AG04450 (cell line): Measurements from ENCODE around the gene SLC22A14. TPM values are rescaled to one million over a fixed set of nuclear protein-coding genes. Genes with fewer than 3 reads are reported as not detected.

Experiments used
- CTCF ChIA-PET: fragments of 300-600, 350-600 bp; formaldehyde crosslinking; extraction: SDS; loops from one replicate; lab custom pipeline; 2022; ENCODE audit warnings: antibody characterized with exemption, inconsistent platforms; lab: Charles Lee
- POLR2A ChIA-PET: fragments of 350-600 bp; formaldehyde crosslinking; extraction: SDS; loops from one replicate; lab custom pipeline; 2021; ENCODE audit warnings: antibody characterized with exemption, inconsistent platforms; lab: Yijun Ruan, JAX
- DNase-seq: peaks from one replicate; pipeline ENCODE4 v3.0.0-alpha.2; 2011; ENCODE audit warnings: low read depth, low spot score
- H3K27ac ChIP-seq: one replicate; pipeline ENCODE4 v1.5.1; 2012; ENCODE audit warnings: low read depth, low read length, control low read depth
- H3K27me3 ChIP-seq: one replicate; pipeline ENCODE4 v1.6.0; 2012; ENCODE audit warnings: low read length; ENCODE audit not compliant: control insufficient read depth, insufficient read depth
- H3K4me3 ChIP-seq: 2 replicates; pipeline ENCODE4 v1.5.1; 2011; ENCODE audit warnings: mild to moderate bottlenecking, low read depth, low read length, control low read depth
- H3K9me3 ChIP-seq: 2 replicates; pipeline ENCODE4 v1.5.1; 2012; ENCODE audit warnings: low read length; ENCODE audit not compliant: control insufficient read depth, insufficient read depth
- polyA plus RNA-seq: library from polyadenylated mRNA; depleted of rRNA; stranded (reverse); fragments of >200 nt; gene quantifications from 2 replicates; pipeline ENCODE4 v1.2.3, GENCODE V29; 2011
- TF ChIP-seq, protein P1 (sequence below): IDR thresholded peaks from 2 replicates; pipeline ENCODE4 v1.5.1; 2011; ENCODE audit warnings: low read depth, low read length, control low read depth, inconsistent platforms

SLC22A14 gene
- polyA plus RNA-seq, 1 experiment = not detected

DNA sequence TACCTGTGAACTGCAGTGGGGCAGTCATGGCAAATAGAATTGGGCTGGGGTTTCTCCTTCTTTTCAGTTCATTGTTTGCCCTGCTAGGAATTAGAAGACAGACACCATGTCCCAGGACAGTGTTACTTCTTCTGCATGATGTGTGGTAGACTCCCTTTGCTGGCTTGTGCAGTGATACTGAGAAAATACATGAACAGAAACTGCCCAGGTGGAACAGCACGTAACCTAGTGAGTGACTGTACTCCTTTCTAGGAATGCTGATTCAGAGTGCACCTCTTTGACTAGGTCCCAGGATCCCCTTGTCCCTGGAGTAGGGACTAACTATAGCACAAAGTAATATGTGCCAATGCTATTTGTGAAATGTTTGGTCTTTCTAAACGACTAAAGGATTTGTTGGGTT lies 27.2 kb upstream of the SLC22A14 start:
- TF ChIP-seq, protein P1, sequence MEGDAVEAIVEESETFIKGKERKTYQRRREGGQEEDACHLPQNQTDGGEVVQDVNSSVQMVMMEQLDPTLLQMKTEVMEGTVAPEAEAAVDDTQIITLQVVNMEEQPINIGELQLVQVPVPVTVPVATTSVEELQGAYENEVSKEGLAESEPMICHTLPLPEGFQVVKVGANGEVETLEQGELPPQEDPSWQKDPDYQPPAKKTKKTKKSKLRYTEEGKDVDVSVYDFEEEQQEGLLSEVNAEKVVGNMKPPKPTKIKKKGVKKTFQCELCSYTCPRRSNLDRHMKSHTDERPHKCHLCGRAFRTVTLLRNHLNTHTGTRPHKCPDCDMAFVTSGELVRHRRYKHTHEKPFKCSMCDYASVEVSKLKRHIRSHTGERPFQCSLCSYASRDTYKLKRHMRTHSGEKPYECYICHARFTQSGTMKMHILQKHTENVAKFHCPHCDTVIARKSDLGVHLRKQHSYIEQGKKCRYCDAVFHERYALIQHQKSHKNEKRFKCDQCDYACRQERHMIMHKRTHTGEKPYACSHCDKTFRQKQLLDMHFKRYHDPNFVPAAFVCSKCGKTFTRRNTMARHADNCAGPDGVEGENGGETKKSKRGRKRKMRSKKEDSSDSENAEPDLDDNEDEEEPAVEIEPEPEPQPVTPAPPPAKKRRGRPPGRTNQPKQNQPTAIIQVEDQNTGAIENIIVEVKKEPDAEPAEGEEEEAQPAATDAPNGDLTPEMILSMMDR = no peak
- ChIA-PET POLR2A (no interaction called here), CTCF (no interaction called here)
- Histone ChIP-seq H3K9me3 (no peaks in the 10 kb centered on the region), H3K27me3 (no peaks in the 10 kb centered on the region), H3K4me3 (no peak overlapping the region), H3K27ac (no peak overlapping the region)
- no peak for DNase-seq

DNA sequence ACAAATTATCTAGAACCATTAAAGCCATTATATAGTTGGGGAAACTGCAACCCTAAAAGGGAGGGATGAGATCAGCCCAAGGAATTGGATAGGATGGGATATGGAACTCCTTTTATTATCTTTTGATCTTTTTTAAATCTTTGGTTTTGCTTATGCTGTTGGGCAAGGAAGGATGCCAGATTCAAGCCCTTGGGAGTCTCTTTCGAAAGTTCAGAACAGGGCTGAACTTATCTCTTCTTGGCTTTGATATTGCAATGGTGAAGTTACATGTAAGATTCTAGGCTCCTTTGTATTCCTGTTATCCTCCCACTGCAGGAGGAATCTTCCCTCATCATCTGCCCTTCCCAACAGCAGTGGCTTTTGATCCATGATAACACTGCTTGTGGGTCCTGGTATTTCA lies 26.5 kb upstream of the SLC22A14 start:
- Histone ChIP-seq H3K9me3 (no peaks in the 10 kb centered on the region), H3K27me3 (no peaks in the 10 kb centered on the region), H3K4me3 (no peak overlapping the region), H3K27ac (no peak overlapping the region)
- ChIA-PET POLR2A (interaction anchor here (1.2 kb wide), 1 partner anchor 118 kb away, joined by 5 read pairs; the partner anchor contains the start of gene ACAA1), CTCF (interaction anchor here (1.4 kb wide), 1 partner anchor 9 kb away, joined by 4 read pairs; no protein-coding TSS in a partner anchor)
- DNase-seq = no peak
- TF ChIP-seq, protein P1 = no peak

DNA sequence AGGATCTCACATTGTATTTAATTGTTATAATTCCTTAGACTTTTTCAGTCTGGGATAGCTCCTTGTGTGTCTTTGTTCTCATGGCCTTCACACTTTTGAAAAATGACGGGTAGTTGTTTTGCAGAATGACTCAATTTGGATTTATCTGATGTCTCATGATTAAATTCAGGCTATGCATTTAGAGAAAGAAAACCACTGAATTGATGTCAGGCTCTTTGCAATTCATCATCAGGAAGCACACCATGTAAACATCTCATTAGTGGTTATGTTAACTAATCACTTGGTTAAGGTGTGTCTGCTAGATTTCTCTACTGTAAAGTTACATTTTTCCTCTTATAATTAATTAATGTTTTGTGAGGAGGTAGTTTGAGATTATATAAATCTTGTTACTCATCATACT lies 24.5 kb upstream of the SLC22A14 start:
- ChIA-PET CTCF (no interaction called here), POLR2A (no interaction called here)
- H3K27ac ChIP-seq = no peak overlapping the region
- no peak overlapping the region for H3K4me3 ChIP-seq
- TF ChIP-seq, protein P1 = no peak
- no peaks in the 10 kb centered on the region for H3K27me3 ChIP-seq
- DNase-seq = no peak
- no peaks in the 10 kb centered on the region for H3K9me3 ChIP-seq

DNA sequence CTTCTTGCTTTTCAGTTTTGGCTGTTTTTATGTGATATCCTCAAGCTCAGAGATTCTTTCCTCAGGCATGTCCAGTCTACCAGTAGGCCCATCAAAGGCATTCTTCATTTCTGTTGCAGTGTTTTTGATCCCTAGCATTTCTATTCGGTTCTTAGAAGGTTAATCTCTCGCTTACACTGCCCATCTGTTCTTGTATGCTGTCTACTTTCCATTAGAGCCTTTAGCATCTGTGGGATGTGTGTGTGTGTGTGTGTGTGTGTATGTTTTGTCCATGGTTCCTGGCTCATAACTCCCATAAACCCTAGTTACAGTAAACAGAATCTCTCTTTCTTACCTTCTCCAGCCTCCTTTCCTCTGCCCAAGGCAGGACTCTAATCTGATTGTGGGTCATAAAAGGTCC lies 21.6 kb upstream of the SLC22A14 start:
- Histone ChIP-seq H3K9me3 (no peaks in the 10 kb centered on the region), H3K27ac (no peak overlapping the region), H3K4me3 (no peak overlapping the region), H3K27me3 (no peaks in the 10 kb centered on the region)
- CTCF ChIA-PET = interaction anchor here (0.6 kb wide), 1 partner anchor 20 kb away, joined by 14 read pairs; no protein-coding TSS in a partner anchor
- POLR2A ChIA-PET = no interaction called here
- no peak for DNase-seq
- TF ChIP-seq, protein P1 = no peak

DNA sequence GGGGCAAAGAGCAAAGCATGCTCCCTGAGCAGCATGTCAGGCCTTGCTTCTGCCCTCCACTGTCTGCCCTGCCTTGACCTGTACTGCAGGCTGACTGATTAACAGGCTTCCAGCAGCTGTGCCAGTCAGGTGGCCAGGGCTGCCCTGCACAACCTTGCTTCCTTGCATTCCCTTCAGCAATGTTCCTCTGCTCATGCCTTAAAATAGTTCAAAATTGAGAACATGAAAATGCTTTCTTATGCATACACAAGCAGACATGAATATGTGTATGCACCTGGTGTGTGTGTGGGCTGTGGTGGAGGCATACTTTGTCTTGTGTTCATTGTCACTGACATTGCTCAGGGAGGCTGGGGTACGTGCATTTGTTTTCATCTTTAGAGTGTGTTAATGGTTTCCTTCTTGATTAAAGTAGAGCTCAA lies 17.7 kb upstream of the SLC22A14 start:
- POLR2A ChIA-PET = no interaction called here
- no peaks in the 10 kb centered on the region for H3K27me3 ChIP-seq
- DNase-seq = no peak
- CTCF ChIA-PET = interaction anchor here (1.6 kb wide), 1 partner anchor 82 kb away, joined by 5 read pairs; the partner anchor contains the start of gene XYLB
- TF ChIP-seq, protein P1 = no peak
- H3K27ac ChIP-seq = no peak overlapping the region
- no peaks in the 10 kb centered on the region for H3K9me3 ChIP-seq
- H3K4me3 ChIP-seq = no peak overlapping the region
